ENCODE results near the gene FMN2.

The FMN2 gene

DNA sequence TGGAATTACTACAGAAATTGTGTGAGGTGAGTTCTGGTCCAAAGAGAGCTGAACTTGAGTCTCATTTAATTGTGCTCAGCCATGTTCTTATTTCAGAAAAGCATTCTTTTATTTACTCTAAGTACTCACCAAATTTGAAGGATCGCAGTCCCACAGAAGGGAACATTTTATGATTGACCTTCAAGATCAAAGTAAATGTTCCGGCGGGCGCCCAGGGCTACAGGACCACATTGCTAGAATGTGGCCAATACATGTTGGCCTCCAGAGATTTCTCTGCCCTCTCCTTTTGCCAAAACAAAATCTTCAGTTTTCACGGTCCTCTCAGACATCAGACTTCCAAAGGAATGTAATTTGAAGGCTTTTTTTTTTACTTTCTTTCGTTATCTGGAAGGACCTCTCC, 237.8 kb downstream of the FMN2 start:
- Histone ChIP-seq H3K4me3 (replicated peaks; ENCODE audit: insufficient read depth, low read length) (no peak overlapping the region), H3K27me3 (ENCODE audit: insufficient read depth, poor library complexity, severe bottlenecking) (no peaks in the 10 kb centered on the region), H3K27ac (replicated peaks) (no peak overlapping the region)
- no peak for DNase-seq (ENCODE audit: low read depth in 1 of 2, low spot score in 1 of 2)
- TF ChIP-seq GABPA (IDR thresholded peaks at IDR 0.05; ENCODE audit: low read depth) = no peak
- no peak for TF ChIP-seq SPI1 (IDR thresholded peaks at IDR 0.05; ENCODE audit: borderline replicate concordance, low read depth)
- no peak for TF ChIP-seq POLR2AphosphoS5 (IDR thresholded peaks at IDR 0.05; ENCODE audit: low read depth)
- TF ChIP-seq, protein P1, sequence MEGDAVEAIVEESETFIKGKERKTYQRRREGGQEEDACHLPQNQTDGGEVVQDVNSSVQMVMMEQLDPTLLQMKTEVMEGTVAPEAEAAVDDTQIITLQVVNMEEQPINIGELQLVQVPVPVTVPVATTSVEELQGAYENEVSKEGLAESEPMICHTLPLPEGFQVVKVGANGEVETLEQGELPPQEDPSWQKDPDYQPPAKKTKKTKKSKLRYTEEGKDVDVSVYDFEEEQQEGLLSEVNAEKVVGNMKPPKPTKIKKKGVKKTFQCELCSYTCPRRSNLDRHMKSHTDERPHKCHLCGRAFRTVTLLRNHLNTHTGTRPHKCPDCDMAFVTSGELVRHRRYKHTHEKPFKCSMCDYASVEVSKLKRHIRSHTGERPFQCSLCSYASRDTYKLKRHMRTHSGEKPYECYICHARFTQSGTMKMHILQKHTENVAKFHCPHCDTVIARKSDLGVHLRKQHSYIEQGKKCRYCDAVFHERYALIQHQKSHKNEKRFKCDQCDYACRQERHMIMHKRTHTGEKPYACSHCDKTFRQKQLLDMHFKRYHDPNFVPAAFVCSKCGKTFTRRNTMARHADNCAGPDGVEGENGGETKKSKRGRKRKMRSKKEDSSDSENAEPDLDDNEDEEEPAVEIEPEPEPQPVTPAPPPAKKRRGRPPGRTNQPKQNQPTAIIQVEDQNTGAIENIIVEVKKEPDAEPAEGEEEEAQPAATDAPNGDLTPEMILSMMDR (IDR thresholded peaks at IDR 0.05; ENCODE audit: insufficient read depth, low read length) = no peak
- TF ChIP-seq, protein P2, sequence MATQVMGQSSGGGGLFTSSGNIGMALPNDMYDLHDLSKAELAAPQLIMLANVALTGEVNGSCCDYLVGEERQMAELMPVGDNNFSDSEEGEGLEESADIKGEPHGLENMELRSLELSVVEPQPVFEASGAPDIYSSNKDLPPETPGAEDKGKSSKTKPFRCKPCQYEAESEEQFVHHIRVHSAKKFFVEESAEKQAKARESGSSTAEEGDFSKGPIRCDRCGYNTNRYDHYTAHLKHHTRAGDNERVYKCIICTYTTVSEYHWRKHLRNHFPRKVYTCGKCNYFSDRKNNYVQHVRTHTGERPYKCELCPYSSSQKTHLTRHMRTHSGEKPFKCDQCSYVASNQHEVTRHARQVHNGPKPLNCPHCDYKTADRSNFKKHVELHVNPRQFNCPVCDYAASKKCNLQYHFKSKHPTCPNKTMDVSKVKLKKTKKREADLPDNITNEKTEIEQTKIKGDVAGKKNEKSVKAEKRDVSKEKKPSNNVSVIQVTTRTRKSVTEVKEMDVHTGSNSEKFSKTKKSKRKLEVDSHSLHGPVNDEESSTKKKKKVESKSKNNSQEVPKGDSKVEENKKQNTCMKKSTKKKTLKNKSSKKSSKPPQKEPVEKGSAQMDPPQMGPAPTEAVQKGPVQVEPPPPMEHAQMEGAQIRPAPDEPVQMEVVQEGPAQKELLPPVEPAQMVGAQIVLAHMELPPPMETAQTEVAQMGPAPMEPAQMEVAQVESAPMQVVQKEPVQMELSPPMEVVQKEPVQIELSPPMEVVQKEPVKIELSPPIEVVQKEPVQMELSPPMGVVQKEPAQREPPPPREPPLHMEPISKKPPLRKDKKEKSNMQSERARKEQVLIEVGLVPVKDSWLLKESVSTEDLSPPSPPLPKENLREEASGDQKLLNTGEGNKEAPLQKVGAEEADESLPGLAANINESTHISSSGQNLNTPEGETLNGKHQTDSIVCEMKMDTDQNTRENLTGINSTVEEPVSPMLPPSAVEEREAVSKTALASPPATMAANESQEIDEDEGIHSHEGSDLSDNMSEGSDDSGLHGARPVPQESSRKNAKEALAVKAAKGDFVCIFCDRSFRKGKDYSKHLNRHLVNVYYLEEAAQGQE (IDR thresholded peaks at IDR 0.05; ENCODE audit: insufficient replicate concordance, low read depth) = no peak

DNA sequence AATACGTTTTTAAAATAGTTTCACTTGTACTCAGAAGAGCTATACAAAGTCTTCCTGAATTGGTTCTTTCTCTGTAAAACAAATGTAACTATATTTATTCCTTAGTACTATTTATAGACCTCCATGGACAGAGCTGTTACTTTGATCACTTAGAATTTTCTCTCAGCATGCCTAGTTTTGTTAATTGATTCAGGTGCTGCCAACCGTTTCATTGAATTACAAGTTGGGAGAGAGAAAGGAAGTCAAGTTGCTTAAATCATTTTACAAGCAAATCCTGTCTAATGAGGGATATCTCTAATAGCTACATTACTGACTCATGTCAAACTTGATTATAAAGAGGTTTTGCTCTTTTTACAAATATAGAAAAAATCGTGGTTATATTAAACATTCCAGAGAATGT, 241.0 kb downstream of the FMN2 start:
- H3K27me3 ChIP-seq (ENCODE audit: insufficient read depth, poor library complexity, severe bottlenecking) = no peaks in the 10 kb centered on the region
- no peak overlapping the region for H3K27ac ChIP-seq (replicated peaks)
- no peak for TF ChIP-seq POLR2AphosphoS5 (IDR thresholded peaks at IDR 0.05; ENCODE audit: low read depth)
- TF ChIP-seq, protein P1 (IDR thresholded peaks at IDR 0.05; ENCODE audit: insufficient read depth, low read length) = no peak
- TF ChIP-seq GABPA (IDR thresholded peaks at IDR 0.05; ENCODE audit: low read depth) = no peak
- TF ChIP-seq, protein P2 (IDR thresholded peaks at IDR 0.05; ENCODE audit: insufficient replicate concordance, low read depth) = no peak
- no peak for TF ChIP-seq SPI1 (IDR thresholded peaks at IDR 0.05; ENCODE audit: borderline replicate concordance, low read depth)
- no peak overlapping the region for H3K4me3 ChIP-seq (replicated peaks; ENCODE audit: insufficient read depth, low read length)
- no peak for DNase-seq (ENCODE audit: low read depth in 1 of 2, low spot score in 1 of 2)

DNA sequence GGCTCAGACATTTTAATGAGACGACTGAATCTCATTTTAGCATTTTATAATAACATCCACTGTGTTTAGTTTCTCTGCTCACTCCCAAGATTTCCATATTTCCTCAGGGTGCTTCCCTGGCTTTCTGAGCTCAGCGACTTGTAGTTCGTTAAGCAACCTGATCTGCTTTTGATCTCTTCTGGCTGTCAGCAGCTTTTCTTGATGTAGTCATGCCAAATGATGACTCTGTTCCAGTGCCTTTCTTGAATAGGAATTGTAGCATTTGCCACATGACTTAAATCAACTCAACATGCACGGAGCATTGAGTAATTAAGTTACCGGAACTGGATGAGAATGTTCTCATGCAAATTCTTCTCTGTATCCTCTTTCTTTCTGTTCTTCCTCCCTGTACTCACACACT, 246.1 kb downstream of the FMN2 start:
- H3K4me3 ChIP-seq (replicated peaks; ENCODE audit: insufficient read depth, low read length) = no peak overlapping the region
- no peak for DNase-seq (ENCODE audit: low read depth in 1 of 2, low spot score in 1 of 2)
- no peaks in the 10 kb centered on the region for H3K27me3 ChIP-seq (ENCODE audit: insufficient read depth, poor library complexity, severe bottlenecking)
- TF ChIP-seq, protein P2 (IDR thresholded peaks at IDR 0.05; ENCODE audit: insufficient replicate concordance, low read depth) = no peak
- TF ChIP-seq SPI1 (IDR thresholded peaks at IDR 0.05; ENCODE audit: borderline replicate concordance, low read depth) (no peak), POLR2AphosphoS5 (IDR thresholded peaks at IDR 0.05; ENCODE audit: low read depth) (no peak), GABPA (IDR thresholded peaks at IDR 0.05; ENCODE audit: low read depth) (no peak)
- TF ChIP-seq, protein P1 (IDR thresholded peaks at IDR 0.05; ENCODE audit: insufficient read depth, low read length) = no peak
- no peak overlapping the region for H3K27ac ChIP-seq (replicated peaks)
